GM19452 (cell line): Measurements from ENCODE around the gene COL19A1.

Experiments
- ATAC-seq: cut with Tn5 transposase; IDR thresholded peaks from one replicate; pipeline ENCODE4 v1.9.1; 2021; ENCODE audit not compliant: unreplicated experiment

Gene COL19A1

GRCh38 chr6:70118670-70119069 is 252.3 kb downstream of the COL19A1 start:
- no peak for ATAC-seq

- ATAC-seq: no peak
Observed at GRCh38 chr6:70119218-70119835, 253.0 kb downstream of the COL19A1 start.

- ATAC-seq: no peak
Observed at GRCh38 chr6:70124443-70124842, 258.1 kb downstream of the COL19A1 start.

- ATAC-seq: no peak
Observed at GRCh38 chr6:70124882-70125545, 258.7 kb downstream of the COL19A1 start.

- no peak for ATAC-seq
Observed at GRCh38 chr6:70125602-70126001, 259.2 kb downstream of the COL19A1 start.

DNA sequence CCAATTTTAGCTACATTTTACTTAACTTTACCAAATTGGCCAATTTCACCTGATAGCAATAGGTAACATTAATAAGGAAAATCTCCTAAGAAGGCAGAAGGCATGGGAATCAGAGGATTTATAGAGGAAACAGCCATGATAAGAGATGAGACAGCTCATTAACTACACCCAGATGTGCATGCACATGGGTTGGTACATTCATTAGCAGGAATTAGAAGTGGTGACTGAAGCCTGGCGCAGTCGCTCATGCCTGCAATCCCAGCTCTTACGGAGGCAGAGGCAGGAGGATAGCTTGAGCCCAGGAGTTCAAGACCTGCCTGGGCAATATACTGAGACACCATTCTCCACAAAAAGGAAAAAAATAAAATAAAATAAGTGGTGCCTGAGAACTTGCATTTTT is 263.0 kb downstream of the COL19A1 start:
- no peak for ATAC-seq

DNA sequence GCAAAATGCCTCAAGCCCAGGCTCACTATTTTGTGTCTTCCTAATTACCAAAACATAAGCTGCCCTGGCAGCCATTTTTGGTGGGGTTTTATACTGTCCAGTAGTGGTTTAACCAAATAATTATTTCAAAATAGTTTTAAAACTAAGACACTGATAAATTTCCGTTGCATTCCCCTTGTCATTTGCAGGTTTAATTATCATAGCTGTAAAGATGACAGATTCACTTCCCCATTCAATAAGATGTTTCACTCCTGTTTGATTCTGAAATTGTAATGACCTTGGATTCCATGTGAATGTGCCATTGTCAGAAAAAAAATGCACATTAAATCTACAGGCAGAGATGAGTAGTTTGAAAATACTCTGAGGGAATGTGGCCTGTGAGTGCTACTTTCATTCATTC is 264.5 kb downstream of the COL19A1 start:
- ATAC-seq: peak; percentile 14

- peak; percentile 84 for ATAC-seq
Observed at GRCh38 chr6:70131528-70131927, 265.2 kb downstream of the COL19A1 start.

GRCh38 chr6:70133246-70133645 is 266.9 kb downstream of the COL19A1 start:
- ATAC-seq: no peak

GRCh38 chr6:70134542-70134941 is 268.2 kb downstream of the COL19A1 start:
- no peak for ATAC-seq

GRCh38 chr6:70135219-70136160 is 269.1 kb downstream of the COL19A1 start:
- no peak for ATAC-seq

DNA sequence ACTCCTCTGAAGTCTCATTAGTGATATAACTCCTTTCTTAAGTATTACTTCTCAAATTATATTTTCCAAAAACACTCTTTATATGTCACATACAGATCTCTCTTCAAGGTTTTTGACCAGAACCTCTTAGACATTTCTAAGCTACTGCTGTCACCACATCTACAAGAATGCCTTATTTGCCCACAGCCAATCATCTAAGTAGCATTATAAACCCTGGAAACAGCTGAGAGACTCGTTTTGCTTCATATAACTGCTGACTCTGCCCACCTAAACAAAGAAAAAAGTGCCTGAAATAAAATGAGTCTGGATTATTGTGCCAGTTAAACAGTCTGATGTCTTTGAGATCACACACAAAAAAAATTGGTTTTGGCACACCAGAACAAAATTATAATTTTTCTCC is 270.6 kb downstream of the COL19A1 start:
- no peak for ATAC-seq

GRCh38 chr6:70140496-70140895 is 274.1 kb downstream of the COL19A1 start:
- no peak for ATAC-seq

DNA sequence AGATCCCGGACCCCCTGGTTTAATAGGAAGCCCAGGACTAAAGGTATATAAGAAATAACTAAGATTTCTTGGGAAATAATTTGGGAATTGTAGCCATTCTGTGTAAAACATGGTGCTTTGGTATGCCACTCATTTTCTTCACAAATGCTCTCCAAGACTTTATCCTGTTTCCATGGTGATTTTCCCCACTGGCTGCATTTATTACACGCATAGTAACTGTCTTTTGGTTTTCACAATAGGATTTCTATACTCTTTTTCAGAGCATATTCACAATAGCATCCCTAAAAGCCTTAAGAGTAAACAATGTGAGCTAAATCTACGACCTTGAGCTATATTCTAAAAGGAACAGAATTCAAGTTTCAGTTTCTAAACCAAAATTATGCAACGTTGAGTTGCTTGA is 275.7 kb downstream of the COL19A1 start:
- no peak for ATAC-seq

GRCh38 chr6:70145178-70145577 is 278.8 kb downstream of the COL19A1 start:
- no peak for ATAC-seq

DNA sequence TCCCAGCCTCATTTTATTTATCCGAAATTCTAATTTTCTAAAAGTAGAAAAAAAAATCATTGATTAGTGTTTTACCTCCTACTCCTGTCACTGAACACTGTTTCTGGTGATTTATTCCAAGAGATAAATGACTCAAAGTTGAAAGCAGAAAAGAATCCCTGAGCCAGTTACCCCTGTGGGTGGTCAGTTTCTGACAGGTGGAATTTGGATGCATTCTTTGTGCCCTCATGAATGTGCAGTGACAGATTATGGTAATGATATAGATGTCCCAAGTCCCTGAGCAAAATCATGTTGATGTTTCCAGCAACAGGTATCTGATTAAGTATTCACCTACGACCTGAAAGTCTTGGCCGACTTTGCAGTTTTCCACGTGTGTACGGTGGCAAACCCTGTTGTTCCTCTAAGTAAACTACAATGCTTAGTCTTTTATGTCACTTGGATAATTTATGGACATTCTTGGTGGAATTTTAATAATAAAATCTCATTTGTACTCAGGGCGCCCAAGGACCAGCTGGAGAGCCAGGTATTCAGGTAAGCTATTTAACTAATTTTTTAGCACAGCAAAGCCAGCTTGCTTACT is 282.9 kb downstream of the COL19A1 start:
- no peak for ATAC-seq

DNA sequence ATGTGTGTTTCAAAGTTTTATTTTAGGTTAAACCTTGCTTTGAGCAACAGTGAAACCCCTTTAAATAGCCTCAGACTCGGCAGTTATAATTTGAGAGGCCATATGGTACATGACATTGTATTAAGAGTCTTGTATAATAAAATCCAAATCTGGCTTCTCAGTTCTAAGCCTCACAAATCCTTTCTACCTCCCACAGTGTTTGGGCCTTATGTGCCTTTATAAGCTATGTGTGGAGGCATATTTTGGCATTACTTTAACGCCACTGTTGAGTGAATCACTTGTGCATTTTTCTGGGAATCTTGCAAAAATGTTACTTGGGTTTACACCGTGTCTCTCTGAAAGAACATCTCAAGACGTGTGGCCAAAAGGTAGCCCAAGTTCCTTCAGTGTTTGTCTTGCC is 284.2 kb downstream of the COL19A1 start:
- ATAC-seq: no peak

DNA sequence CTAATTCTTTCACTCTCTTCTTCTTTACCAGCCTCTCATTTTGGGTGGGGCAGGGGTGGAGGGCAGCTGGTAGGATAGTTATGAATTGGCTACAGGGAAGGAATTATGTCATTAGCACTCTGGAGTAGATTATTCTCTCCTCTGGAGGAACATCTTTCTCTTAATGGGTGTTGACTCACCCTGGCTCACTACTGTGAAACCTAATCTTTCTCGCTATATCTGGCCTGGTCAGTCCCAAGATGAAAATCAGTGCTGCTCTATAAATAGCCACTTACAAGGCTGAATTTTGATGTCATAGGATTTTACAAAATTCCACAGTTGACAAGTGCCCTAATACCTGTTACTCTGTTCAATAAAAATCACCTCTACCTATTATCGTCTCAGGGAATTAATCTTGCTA is 285.3 kb downstream of the COL19A1 start:
- no peak for ATAC-seq

DNA sequence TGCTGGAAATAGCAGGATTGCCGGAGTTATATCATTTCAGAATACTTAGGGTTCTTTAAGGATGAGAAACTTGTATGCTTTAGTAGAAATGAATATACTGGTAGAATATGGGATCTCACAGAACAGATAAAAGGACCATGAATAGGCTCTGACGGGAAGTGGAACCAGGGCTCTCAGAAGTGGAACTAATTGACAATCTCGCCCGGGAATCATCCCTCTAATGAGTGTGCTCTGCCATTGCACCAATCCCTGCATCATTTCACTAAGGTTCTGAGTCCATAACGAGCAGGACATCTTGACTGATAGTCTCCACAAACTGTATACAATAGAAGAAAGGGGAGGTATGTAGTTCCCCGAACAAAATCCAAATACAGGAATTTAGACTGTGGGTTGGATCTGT is 286.4 kb downstream of the COL19A1 start:
- ATAC-seq: no peak

- no peak for ATAC-seq
Observed at GRCh38 chr6:70157086-70157485, 290.7 kb downstream of the COL19A1 start.

- ATAC-seq: no peak
Observed at GRCh38 chr6:70160276-70160675, 293.9 kb downstream of the COL19A1 start.
